Measurements from ENCODE around the gene OR52E1.

DNA sequence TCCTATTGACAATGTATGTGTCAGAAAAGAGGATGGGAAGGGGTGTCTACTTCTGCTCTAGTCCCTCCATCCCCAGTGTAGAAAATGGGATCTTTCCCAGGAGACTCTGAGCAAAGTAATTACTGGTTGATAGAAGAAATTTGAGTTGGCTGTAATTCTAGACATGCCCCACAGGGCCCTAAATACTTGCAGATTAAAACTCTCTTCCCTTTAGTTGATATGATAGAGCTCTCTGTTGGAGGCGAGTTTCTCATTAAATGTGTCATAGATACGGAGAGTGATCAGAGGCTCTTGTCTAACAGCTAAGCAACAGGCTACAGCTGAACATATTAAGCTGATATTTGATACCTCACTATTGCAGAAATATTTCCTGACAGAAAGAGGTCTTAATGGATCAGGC is 32.9 kb downstream of the OR52E1 start:
- TF ChIP-seq, protein P1, sequence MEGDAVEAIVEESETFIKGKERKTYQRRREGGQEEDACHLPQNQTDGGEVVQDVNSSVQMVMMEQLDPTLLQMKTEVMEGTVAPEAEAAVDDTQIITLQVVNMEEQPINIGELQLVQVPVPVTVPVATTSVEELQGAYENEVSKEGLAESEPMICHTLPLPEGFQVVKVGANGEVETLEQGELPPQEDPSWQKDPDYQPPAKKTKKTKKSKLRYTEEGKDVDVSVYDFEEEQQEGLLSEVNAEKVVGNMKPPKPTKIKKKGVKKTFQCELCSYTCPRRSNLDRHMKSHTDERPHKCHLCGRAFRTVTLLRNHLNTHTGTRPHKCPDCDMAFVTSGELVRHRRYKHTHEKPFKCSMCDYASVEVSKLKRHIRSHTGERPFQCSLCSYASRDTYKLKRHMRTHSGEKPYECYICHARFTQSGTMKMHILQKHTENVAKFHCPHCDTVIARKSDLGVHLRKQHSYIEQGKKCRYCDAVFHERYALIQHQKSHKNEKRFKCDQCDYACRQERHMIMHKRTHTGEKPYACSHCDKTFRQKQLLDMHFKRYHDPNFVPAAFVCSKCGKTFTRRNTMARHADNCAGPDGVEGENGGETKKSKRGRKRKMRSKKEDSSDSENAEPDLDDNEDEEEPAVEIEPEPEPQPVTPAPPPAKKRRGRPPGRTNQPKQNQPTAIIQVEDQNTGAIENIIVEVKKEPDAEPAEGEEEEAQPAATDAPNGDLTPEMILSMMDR (conservative IDR thresholded peaks at IDR 0.05; ENCODE audit: low read depth, low read length), result no peak
- TF ChIP-seq EZH2 (IDR thresholded peaks at IDR 0.05; ENCODE audit: low read length, unreplicated experiment) (no peak), EZH2phosphoT487 (IDR thresholded peaks at IDR 0.05; ENCODE audit: borderline replicate concordance, low read length) (no peak)
